Mesenchymal stem cell (in vitro differentiated cells and primary cell): ENCODE data around the gene ARID3A.

Source experiments
- DNase-seq: peaks from one replicate; pipeline ENCODE4 v3.0.0-alpha.2; 2013
- H2AFZ ChIP-seq: one replicate; pipeline ENCODE4 v1.6.1; 2013; ENCODE audit warnings: low read depth, mild to moderate bottlenecking, control low read depth, inconsistent platforms, low read length, moderate library complexity
- H2AK5ac ChIP-seq: 2 replicates; pipeline ENCODE4 v1.6.1; 2013; ENCODE audit warnings: low read length, moderate library complexity, mild to moderate bottlenecking, inconsistent platforms; ENCODE audit not compliant: severe bottlenecking
- H2BK120ac ChIP-seq: one replicate; pipeline ENCODE4 v1.6.1; 2013; ENCODE audit warnings: low read depth, mild to moderate bottlenecking, inconsistent platforms, low read length, moderate library complexity
- H2BK12ac ChIP-seq, 2 experiments: one replicate each; pipeline ENCODE4 v1.6.1; 2013; ENCODE audit warnings: inconsistent platforms in 2 of 2, low read length in 2 of 2, mild to moderate bottlenecking in 2 of 2, moderate library complexity in 2 of 2, control low read depth in 1 of 2
- H2BK15ac ChIP-seq: one replicate; pipeline ENCODE4 v1.6.1; 2013; ENCODE audit warnings: mild to moderate bottlenecking, low read depth, inconsistent platforms; ENCODE audit not compliant: poor library complexity, severe bottlenecking
- H2BK5ac ChIP-seq: 2 replicates; pipeline ENCODE4 v1.6.1; 2013; ENCODE audit warnings: low read depth, mild to moderate bottlenecking, low read length, control low read depth, inconsistent platforms; ENCODE audit not compliant: poor library complexity, severe bottlenecking
- H3K14ac ChIP-seq, 2 experiments: one replicate each; pipeline ENCODE4 v1.6.1; 2013; ENCODE audit warnings: inconsistent platforms in 2 of 2, low read length in 2 of 2, control low read depth in 1 of 2, mild to moderate bottlenecking in 1 of 2, moderate library complexity in 1 of 2
- H3K18ac ChIP-seq, 2 experiments: one replicate each; pipeline ENCODE4 v1.6.1; 2013; ENCODE audit warnings: inconsistent platforms in 2 of 2, low read length in 2 of 2, control low read depth in 1 of 2, low read depth in 1 of 2, mild to moderate bottlenecking in 1 of 2
- H3K23ac ChIP-seq, 2 experiments: one replicate each; pipeline ENCODE4 v1.6.1; 2013; ENCODE audit warnings: inconsistent platforms in 2 of 2, low read length in 2 of 2, mild to moderate bottlenecking in 2 of 2, moderate library complexity in 2 of 2, control low read depth in 1 of 2
- H3K27ac ChIP-seq: 2 replicates; pipeline ENCODE4 v1.5.1; 2013; ENCODE audit warnings: mild to moderate bottlenecking, moderate library complexity, low read length, control low read depth, inconsistent platforms; ENCODE audit not compliant: poor library complexity, severe bottlenecking
- H3K27me3 ChIP-seq, 2 experiments: 2 replicates each; pipeline versions ENCODE4 v1.6.1 to v1.7.0; 2013; ENCODE audit warnings: low read length in 2 of 2, mild to moderate bottlenecking in 2 of 2, moderate library complexity in 2 of 2, control low read depth in 1 of 2, inconsistent platforms in 1 of 2; ENCODE audit not compliant: control insufficient read depth in 1 of 2, insufficient read depth in 1 of 2
- H3K36me3 ChIP-seq, 2 experiments: 2 replicates each; pipeline versions ENCODE4 v1.6.1 to v1.7.0; 2013; ENCODE audit warnings: low read length in 2 of 2, control low read depth in 1 of 2, inconsistent platforms in 1 of 2, low read depth in 1 of 2, mild to moderate bottlenecking in 1 of 2; ENCODE audit not compliant: insufficient read depth in 2 of 2, control insufficient read depth in 1 of 2
- H3K4ac ChIP-seq, 2 experiments: one replicate each; pipeline ENCODE4 v1.6.1; 2013; ENCODE audit warnings: inconsistent platforms in 2 of 2, low read length in 2 of 2, mild to moderate bottlenecking in 2 of 2, moderate library complexity in 2 of 2, control low read depth in 1 of 2, low read depth in 1 of 2
- H3K4me1 ChIP-seq: 2 replicates; pipeline ENCODE4 v1.6.1; 2013; ENCODE audit warnings: low read depth, low read length, control low read depth; ENCODE audit not compliant: control insufficient read depth, insufficient read depth
- H3K4me2 ChIP-seq: 2 replicates; pipeline ENCODE4 v1.6.1; 2013; ENCODE audit warnings: low read length, mild to moderate bottlenecking, inconsistent platforms; ENCODE audit not compliant: poor library complexity, severe bottlenecking
- H3K4me3 ChIP-seq, 2 experiments: 2 replicates each; pipeline versions ENCODE4 v1.5.1 to v1.7.0; 2013; ENCODE audit warnings: low read length in 2 of 2, mild to moderate bottlenecking in 2 of 2, control low read depth in 1 of 2, low read depth in 1 of 2; ENCODE audit not compliant: insufficient read depth in 1 of 2
- H3K79me1 ChIP-seq: replicated peaks from 2 replicates; pipeline ENCODE4 v1.6.1; 2013; ENCODE audit warnings: mild to moderate bottlenecking, control low read depth, low read length, inconsistent platforms; ENCODE audit not compliant: poor library complexity, severe bottlenecking
- H3K9ac ChIP-seq: 2 replicates; pipeline ENCODE4 v1.7.0; 2013; ENCODE audit warnings: mild to moderate bottlenecking, low read length, moderate library complexity
- H3K9me3 ChIP-seq: 2 replicates; pipeline ENCODE4 v1.7.0; 2013; ENCODE audit warnings: mild to moderate bottlenecking, low read length; ENCODE audit not compliant: control insufficient read depth
- H4K8ac ChIP-seq: one replicate; pipeline ENCODE4 v1.6.1; 2013; ENCODE audit warnings: inconsistent platforms, mild to moderate bottlenecking, low read length, moderate library complexity
- H4K91ac ChIP-seq: one replicate; pipeline ENCODE4 v1.6.1; 2013; ENCODE audit warnings: mild to moderate bottlenecking, low read length, inconsistent platforms
- WGBS: methylation state at CpG from one replicate; pipeline ENCODE4 v1.1.7; 2013; ENCODE audit warnings: mixed read lengths; 5-methylcytosine and 5-hydroxymethylcytosine counted together

The ARID3A gene

DNA sequence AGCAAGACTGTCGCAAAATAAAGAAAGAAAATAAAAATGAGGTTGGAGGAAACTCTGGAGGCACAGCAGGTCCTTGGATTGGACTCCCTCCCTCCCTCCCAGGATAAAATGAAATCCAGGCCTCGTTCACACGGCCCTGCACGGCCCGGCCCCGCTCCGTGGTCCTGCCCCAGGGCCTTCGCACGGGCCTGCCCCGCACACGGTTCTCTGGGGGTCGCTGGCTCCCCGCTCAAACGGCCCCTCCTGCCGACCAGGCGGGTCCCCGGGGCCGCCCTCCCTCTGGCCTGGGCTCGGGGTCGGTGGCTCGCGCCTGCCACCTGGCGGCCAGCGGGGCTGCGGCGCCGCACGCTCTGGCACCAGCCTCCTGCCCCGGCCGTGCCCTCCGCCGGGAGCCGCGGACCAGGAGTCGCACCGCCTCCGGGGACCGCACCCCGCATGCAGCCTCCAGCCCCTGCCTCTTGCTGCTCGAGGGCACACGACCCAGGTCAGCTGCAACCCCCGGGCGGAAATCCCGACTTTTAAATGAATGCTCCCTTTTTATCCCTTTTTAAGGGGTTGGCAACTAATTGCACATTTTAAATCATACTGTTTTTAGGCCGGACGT is 56.8 kb downstream of the ARID3A start:
- Histone ChIP-seq H3K27me3 (no peaks in the 10 kb centered on the region), H3K18ac (peak overlapping the region in 1 of 2 experiments; percentile 80), H3K9me3 (no peaks in the 10 kb centered on the region), H3K23ac (no peak overlapping the region), H2BK120ac (peak overlapping the region; percentile 42), H4K91ac (peak overlapping the region; percentile 44), H3K9ac (peak overlapping the region; percentile 96), H2AFZ (peak overlapping the region; percentile 73), H3K36me3 (peaks cover 13 to 25% of the 10 kb centered on the region in 2 experiments), H2AK5ac (no peak overlapping the region), H3K4ac (peak overlapping the region; percentile 27 to 79), H3K4me3 (peak overlapping the region; percentile 45 to 65), H2BK5ac (no peak overlapping the region), H3K14ac (no peak overlapping the region), H2BK15ac (peak overlapping the region; percentile 44), H2BK12ac (peak overlapping the region in 1 of 2 experiments; percentile 56), H3K4me1 (peaks cover 34% of the 10 kb centered on the region), H4K8ac (peak overlapping the region; percentile 86), H3K27ac (no peak overlapping the region), H3K79me1 (peaks cover 8% of the 10 kb centered on the region), H3K4me2 (peak overlapping the region; percentile 85)
- 4% methylated on average over 45 of the region's 46 CpGs for WGBS
- DNase-seq = peak; percentile 59

DNA sequence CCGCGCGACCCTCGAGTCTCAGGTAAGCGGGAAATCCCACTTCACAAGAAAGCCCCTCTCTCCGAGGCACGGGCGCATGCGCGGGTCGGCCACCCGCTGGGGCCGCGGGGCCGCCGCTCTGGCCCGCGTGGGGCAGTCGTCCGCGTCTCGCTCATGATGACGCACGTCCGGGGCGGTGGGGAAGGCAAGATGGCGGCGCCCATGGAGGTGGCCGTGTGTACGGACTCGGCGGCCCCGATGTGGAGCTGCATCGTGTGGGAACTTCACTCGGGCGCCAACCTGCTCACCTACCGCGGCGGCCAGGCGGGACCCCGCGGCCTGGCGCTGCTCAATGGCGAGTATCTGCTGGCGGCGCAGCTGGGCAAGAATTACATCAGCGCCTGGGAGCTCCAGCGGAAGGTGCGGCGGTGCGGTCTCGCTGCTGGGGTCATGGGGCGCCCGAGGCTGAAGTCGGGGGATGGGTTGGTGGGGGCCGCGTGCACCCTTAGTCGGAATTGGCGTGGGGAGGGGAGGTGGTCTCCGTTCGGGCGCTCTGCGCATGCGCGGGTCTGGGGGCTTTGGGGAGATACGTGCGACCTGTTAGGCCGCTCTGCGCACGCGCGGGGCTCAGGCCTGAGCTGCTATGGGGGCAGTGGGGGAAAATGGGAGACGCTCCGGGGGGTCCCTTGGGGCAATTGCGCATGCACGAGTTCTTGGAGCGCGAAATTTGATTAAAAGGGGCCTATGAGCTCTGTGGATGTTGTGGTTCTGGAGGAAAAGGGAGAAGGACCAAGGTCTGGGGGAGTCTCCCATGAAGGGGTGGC is 58.5 kb downstream of the ARID3A start, which contains the start of gene WDR18:
Gene WDR18 (plus strand): TSS at position 181 of the 803 bp plus-strand sequence. CDS start 9 bp downstream, at position 190.
- H4K8ac ChIP-seq = peak within 1 kb of the TSS; percentile 98
- H3K79me1 ChIP-seq = peaks cover 9% of the 10 kb centered on the region
- peak; percentile 88 for DNase-seq
- peak within 1 kb of the TSS; percentile 53 to 61 for H3K23ac ChIP-seq
- H2BK12ac ChIP-seq = peak within 1 kb of the TSS; percentile 40 to 69
- H3K27me3 ChIP-seq = no peaks in the 10 kb centered on the region
- H2BK15ac ChIP-seq = peak within 1 kb of the TSS; percentile 75
- peak within 1 kb of the TSS; percentile 96 for H3K4me2 ChIP-seq
- H3K4me3 ChIP-seq = peak within 1 kb of the TSS; percentile 95 to 100
- H3K14ac ChIP-seq = peak within 1 kb of the TSS in 1 of 2 experiments; percentile 97
- H3K27ac ChIP-seq = peak within 1 kb of the TSS; percentile 30
- peak within 1 kb of the TSS; percentile 59 for H2AK5ac ChIP-seq
- H3K4me1 ChIP-seq = peaks cover 45% of the 10 kb centered on the region
- H3K4ac ChIP-seq = peak within 1 kb of the TSS; percentile 86 to 96
- H2BK5ac ChIP-seq = peak within 1 kb of the TSS; percentile 66
- 1% methylated on average over 75 of the region's 78 CpGs for WGBS
- H3K36me3 ChIP-seq = peaks cover 20 to 37% of the 10 kb centered on the region in 2 experiments
- peak within 1 kb of the TSS; percentile 99 for H3K18ac ChIP-seq
- peak within 1 kb of the TSS; percentile 80 for H2AFZ ChIP-seq
- H3K9ac ChIP-seq = peak within 1 kb of the TSS; percentile 96
- H3K9me3 ChIP-seq = no peaks in the 10 kb centered on the region
- peak within 1 kb of the TSS; percentile 62 for H2BK120ac ChIP-seq
- H4K91ac ChIP-seq = peak within 1 kb of the TSS; percentile 96

DNA sequence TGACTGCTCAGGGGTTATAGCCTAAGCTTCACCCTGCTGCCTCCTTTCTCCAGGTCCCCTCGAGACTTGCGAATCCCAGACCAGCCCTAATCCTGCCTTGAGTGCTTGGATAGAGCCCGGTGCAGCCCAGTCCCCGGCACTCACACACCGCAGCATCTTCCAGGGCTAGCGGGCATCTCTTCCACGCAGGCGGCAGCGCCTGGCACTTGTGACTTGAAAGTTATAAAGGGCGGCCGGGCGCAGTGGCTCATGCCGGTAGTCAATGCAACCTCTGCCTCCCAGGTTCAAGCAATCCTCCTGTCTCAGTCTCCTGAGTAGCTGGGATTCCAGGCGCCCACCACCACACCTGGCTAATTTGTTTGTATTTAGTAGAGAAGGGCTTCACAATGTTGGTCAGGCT is 60.2 kb downstream of the ARID3A start:
- Histone ChIP-seq H2AFZ (no peak overlapping the region), H3K9ac (no peak overlapping the region), H3K4me1 (peaks cover 45% of the 10 kb centered on the region), H3K27me3 (no peaks in the 10 kb centered on the region), H4K91ac (no peak overlapping the region), H2BK120ac (no peak overlapping the region), H3K14ac (no peak overlapping the region), H3K36me3 (peaks cover 29 to 55% of the 10 kb centered on the region in 2 experiments), H3K4me2 (no peak overlapping the region), H3K9me3 (no peaks in the 10 kb centered on the region), H2BK5ac (no peak overlapping the region), H3K4ac (no peak overlapping the region), H4K8ac (no peak overlapping the region), H3K27ac (no peak overlapping the region), H3K79me1 (peaks cover 10% of the 10 kb centered on the region), H2BK12ac (no peak overlapping the region), H3K18ac (no peak overlapping the region), H2BK15ac (no peak overlapping the region), H3K4me3 (no peak overlapping the region), H3K23ac (no peak overlapping the region), H2AK5ac (no peak overlapping the region)
- 93% methylated on average over 14 of the region's 14 CpGs for WGBS
- no peak for DNase-seq

DNA sequence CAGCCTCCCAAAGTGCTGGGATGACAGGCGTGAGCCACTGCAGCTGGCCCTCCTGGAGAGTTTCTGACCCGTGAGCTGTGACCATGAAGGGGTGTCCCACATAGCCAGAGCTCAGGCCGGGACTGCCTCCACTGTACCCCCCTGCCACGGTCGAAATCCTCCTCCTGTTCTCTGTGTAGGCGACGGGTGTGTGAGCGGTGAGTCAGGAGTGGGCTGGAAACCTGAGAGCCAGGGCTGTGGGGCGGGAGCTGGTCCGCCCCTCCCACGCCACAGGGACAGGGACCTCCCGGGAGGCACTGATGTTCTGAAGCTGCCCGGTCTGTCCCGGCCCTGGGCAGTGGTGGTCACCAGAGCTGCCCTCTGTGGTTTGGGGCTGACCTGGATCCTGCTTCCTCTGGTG is 62.2 kb downstream of the ARID3A start:
- no peaks in the 10 kb centered on the region for H3K9me3 ChIP-seq
- H3K14ac ChIP-seq = no peak overlapping the region
- H3K27me3 ChIP-seq = no peaks in the 10 kb centered on the region
- H3K4ac ChIP-seq = no peak overlapping the region
- no peak overlapping the region for H2BK12ac ChIP-seq
- 76% methylated on average over 14 of the region's 14 CpGs for WGBS
- no peak overlapping the region for H2BK5ac ChIP-seq
- H3K9ac ChIP-seq = no peak overlapping the region
- DNase-seq = no peak
- peaks cover 30 to 71% of the 10 kb centered on the region in 2 experiments for H3K36me3 ChIP-seq
- H2BK120ac ChIP-seq = no peak overlapping the region
- H3K79me1 ChIP-seq = peaks cover 10% of the 10 kb centered on the region
- H3K27ac ChIP-seq = peak overlapping the region; percentile 4
- no peak overlapping the region for H3K4me2 ChIP-seq
- H4K91ac ChIP-seq = no peak overlapping the region
- H4K8ac ChIP-seq = no peak overlapping the region
- no peak overlapping the region for H2BK15ac ChIP-seq
- no peak overlapping the region for H3K23ac ChIP-seq
- H2AFZ ChIP-seq = no peak overlapping the region
- H3K4me3 ChIP-seq = no peak overlapping the region
- no peak overlapping the region for H2AK5ac ChIP-seq
- H3K18ac ChIP-seq = no peak overlapping the region
- H3K4me1 ChIP-seq = peaks cover 48% of the 10 kb centered on the region
